GM21515 (cell line): ENCODE results near the gene PDE2A.
A peak's percentile ranks its signal among the peaks of the same experiment; 100 is the strongest.

Experiments used
- ATAC-seq: cut with Tn5 transposase; IDR thresholded peaks from one replicate; pipeline ENCODE4 v1.9.1; 2021; ENCODE audit not compliant: unreplicated experiment

PDE2A gene

DNA sequence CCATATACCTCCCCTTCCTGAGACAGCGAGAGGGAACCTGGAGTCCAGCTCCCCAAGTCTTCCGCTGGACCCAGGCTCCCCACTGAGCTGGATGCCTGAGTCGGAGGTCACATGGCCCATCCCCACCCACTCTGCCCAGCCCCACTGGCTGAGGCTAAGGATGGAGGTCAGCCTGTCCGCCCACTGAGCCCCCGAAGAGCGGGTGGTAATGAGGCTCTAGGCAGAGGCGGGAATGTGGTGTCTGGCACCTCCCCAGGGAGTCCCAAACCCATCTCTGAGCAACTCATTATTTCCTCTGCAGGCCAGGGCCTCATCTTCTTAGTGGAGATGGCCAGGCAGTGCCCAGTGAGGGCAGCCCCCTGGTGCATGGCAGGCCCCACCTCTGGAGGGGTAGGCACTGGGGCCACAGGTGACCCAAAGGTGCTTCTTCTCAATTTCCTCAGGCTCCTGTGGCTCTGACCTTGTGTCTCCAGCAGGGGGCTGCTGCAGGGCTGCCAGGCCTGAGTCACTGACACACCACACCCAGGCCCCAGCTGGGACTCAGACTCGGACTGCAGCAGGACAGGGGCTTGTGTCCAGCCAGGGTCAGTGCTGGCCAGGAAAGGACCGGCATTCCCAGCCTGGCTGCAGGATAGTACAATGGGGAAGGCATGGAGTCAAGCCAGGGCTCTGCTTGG is 10.2 kb upstream of the PDE2A start:
- ATAC-seq, result no peak

DNA sequence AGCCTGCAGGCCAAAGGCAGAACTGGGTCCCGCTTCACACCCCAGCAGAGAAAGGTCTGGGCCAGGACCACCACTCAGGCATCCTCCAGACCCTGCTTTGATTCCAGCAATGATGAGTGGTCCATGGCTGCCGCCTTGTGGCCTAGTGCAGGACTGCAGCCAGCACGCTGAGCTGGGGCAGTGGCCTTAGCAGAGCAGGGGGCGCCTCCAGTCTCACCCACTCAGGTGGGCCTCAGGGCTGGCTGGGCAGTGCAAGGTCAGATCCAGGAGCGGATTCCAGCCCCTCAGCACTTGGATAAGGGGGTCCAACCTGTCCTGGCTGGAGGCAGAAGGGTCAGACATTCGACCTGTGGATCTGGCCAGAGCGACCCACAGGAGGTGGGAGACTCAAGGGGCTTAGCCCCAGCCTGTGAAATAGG is 9.6 kb upstream of the PDE2A start:
- ATAC-seq, result no peak

DNA sequence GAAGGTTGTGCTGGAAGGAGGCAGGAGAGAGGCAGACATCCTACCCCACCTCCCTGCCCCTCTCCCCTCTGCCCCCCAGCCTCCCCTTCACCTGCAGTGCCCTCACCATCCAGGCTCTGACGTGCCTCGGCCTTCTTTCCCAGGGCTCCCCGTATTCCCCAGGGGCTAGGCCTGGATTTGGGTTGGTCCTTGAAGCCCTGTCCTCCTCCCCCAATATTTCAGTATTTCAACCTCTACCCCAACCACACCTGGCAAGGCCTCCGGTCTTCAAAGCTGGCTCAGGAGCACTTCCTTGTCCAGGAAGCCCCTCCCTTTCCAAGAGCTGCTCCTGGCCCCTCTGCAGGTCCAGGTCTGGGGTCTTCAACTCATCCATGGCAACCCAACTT is 8.6 kb upstream of the PDE2A start:
- no peak for ATAC-seq

DNA sequence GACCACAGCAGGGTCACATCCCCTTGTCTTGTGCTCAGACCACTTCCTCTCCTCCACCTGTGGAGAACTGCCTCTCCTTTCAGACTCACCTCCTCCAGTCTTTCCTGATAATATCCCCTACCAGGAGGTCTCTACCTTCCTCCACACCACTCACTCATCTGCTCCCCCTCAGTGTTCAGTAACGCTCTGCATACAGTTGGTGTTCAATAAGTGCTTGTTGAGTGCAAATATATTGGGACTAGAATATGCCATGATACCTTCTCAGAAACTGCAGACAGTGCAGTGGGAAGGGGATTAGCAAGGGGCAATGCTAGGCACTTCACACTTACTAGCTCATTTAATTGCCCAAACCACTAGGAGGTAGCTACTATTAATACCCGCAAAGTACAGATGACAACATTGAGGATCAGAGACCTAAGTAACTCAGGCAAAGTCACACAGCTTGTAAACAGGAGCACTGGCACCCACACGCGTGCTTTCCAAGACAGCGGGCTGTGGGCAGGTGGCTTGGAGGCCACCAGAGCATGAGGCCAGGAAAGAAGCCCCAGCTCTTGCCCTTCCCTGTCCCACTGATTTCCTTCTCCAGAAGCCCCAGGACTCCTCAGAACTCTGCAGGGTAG is 8.1 kb upstream of the PDE2A start:
- no peak for ATAC-seq

DNA sequence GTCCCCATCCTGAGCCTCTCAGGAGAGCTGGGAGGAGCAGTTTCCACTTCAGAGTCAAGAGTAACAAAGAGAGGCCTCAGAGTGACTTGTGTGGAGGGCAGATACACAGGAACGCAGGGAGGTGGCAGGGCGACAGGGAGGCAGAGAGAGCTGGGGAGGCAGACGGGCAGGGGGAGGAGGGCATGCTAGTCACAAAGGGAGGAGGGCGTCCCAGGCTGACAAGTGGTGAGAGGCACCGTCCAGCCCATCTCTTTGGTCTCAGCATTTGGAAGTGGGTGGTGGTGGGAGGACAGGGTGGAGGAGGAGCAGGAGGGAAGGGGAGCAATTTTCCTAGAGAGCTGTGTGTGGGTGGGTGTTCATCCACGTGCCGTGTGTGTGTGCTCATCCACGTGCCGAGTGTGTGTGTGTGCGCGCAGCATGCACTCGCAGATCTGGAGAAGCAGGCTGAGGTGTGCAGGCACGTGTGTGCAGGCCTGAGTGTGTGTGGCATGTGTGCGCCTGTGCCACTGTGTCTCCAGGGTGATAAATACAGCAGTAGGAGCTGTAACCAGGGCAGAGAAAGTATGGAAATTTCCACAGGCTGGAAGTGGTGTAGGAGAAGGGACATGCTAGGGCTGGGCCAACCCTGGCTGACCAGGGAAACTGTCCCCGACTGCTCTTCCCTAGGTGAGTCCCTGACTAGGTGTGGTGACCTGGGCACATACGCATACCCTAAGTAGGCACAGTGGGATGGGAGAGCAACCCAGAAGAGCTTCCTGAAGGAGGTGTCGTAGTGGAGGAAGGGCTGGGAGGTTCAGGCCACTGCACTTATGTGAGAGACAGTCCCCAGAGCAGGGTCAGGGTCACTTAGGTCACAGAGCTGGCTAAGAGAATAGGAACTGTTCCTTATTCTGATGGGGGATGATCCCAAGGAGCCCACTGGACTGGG is 7.3 kb upstream of the PDE2A start:
- no peak for ATAC-seq

DNA sequence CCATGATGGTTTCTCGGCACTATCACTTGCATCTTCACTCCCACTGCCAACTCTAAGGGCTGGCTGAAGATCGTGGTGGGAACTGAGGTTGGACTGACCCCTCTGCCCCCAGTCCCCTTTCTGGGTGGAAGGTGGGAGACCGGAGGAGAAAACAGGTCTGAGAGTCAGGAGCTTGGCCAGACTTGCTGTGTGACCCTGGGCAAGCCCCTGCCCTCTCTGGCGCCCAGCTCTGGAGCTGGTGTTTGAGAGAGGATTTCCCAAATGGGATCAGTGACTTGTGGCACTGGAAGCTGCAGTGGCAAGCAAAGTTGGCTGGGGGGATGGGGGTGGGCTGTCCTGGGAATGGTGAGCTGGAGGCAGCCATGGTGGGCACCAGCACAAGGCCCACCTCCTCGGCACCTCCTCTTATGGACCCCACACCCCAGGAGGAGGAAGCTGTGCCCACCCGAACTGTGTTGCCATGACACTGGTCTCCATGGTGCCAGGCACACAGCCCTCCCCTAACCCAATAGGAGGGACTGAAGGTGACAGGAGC is 6.5 kb upstream of the PDE2A start:
- ATAC-seq, result no peak

DNA sequence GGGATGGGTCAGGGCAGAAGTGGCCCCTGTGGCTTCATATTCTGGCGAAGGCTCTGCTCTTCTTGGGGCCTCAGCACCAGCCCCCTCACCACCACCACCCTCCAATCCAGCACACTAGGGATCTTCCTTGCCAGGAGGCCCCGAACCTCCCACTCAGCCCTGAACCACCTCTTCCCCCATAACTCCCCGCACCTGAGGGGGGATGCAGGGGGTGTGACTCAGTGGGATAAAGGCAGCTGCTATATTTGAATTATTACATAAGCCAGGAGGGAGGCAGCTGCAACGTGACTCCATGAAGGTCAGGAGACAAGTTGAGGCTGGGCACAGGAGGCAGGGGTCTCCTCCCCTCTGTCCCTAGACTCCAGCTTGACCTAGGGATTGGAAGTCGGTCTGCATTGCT is 5.6 kb upstream of the PDE2A start:
- no peak for ATAC-seq

DNA sequence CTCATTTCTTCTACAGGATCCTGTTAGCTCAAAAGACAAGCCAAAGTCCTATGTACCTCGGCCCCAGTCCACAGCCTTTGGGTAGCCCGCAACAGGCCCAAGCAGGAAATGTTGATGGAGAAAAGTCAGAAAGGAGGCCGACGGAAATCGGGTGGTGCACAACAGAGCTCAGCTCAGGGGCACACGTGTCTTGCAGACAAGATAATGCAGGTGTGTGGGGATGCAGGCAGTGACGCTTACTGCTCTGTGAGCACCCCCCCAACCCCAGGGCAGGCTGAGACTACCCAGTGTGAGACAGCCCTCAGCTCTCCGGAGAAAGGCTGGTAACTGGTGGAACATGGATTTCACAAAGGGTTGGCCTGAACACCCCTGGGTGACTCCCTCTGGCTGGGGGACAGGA is 4.3 kb upstream of the PDE2A start:
- no peak for ATAC-seq

DNA sequence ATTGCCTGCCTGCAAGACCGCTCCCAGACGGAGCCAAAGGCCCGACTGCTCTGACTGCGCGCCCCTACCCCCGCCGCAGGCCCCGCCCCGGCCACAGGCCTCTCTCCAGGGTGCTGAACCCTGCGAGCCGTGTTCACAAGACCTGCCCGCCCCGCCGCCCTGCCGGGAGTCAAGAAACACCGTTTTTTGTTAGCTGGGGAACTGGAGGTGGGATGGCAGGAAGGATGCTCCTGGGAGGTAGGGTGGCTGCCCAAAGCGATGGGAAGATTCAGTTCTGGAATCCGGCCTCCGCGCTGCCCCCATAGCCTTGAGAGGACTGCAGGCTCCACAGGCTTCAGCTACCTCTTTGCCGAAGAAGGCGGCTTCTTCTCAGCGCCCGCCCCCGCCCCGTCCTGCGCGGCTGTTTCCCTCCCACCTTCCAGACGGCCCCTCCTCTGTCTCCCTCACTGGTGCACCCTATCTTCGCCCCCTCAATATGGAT is 2.7 kb upstream of the PDE2A start:
- ATAC-seq, result no peak

DNA sequence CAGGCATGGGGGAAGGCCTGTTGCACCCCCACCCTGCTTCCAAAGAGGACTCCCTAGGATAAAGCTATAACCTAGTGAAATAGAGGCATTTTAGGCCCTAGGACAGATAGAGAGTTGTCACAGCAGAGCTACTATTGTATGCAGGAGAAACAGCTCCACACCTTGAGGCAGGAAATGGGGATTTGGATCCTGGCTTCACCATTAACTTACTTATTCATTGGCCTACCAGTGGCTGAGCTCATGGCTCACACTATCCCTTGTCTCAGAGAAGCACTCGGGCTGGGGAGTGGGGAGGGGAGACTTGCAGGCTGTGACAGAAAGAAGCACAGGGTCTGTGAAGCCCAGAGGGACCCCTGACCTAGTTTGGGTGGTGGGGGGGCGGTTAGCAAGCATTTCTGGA is 999 bp upstream of the PDE2A start:
- no peak for ATAC-seq

DNA sequence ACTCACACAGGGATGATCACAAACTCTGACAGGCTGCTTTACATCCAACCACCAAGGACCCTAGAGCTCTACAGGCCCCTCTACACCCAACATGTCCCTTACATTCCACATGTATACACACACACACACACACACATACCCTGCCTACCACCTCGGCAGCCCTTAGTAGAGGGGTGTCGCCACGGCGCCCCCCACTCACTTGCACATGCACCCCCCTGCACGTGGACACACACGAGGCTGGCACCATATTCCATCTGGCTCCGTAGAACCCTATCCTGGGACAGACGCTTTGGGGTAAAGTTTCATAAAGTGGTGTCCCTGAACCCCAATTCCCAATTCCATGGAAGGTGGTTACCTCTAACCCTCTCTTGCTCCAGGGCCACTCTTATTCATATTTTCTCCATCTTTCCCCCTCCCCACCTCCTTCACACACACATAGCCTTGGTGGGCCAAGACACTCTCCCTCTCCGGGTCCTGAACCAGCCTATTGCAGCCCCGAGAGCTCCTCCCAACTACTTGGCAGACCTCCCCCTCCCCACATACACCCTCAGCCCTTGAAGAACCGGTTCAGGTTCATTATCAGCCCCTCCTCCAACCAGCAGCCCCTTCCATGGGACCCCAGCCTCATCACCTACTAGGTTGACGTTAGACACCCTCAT is 809 bp downstream of the PDE2A start:
- ATAC-seq, result no peak

DNA sequence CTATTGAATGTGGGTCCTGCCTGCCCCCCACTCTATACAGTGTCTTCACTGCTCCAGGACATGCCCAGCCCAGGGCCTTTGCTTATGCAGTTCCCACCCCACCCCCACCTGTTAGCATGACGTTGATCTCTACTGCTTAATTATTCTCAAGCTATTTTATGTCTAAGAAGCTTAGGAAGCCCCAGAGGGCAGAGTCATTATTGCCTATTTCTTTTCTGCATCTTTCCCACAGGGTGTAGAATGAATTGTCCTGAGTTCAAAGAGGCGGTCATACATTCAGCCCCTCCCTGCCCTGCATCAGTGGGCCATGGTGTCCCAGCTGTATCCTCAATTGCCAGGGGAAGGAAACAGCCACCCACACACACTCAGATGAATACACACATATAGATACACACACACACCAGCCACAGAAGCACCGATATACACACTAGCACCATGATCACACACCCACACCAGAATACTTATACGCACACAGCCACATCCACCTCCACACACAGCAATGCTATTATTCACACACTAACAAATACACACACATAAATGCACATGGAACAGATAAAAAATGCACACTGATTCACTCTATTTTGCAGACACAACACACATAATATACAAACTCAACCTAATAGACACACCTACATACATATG is 1.5 kb downstream of the PDE2A start:
- ATAC-seq, result no peak

DNA sequence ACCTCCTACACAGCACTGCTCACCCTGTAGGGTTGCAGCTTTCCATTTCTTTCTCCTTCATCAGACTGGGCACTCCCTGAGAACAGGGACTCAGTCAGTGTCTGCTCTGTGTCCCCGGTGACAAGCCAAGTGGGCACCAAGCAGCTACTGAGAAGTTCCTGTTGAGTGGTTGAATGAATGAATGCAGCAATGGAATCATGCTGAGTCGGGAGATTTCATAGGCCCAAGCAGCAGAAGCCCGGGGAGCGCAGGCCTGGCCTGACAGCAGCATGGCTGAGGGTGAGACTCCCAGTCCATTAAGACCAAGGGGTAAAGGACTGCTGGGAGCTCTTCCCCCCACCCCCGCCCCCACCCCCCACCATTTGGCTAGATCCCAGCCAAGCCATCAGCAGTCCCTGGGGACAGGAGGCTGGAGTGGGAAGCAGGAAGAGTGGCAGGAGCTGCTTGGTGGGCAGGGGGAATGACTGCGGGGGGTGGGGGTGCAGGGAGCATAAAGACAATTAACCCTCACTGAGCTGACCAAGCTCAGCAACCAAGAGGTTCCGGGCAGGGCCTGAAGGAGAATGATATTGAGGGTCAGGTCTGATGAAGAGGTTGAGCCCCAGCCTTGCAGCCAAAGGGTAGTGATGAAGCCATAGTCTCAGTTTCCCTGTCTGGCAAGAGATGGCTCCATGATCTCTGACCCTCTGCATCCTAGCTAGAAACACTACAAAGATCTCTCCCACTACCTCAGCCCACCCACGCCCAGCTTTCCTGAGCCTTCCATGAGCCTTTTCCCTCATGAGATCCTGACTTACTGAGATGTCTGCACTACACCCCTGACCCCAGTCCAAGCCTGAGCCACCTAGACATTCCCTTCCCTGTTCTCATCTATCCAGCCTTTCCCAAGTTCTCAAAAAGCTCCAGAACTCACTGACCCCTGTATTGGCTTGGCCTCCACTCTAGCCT is 2.8 kb downstream of the PDE2A start:
- ATAC-seq, result no peak

DNA sequence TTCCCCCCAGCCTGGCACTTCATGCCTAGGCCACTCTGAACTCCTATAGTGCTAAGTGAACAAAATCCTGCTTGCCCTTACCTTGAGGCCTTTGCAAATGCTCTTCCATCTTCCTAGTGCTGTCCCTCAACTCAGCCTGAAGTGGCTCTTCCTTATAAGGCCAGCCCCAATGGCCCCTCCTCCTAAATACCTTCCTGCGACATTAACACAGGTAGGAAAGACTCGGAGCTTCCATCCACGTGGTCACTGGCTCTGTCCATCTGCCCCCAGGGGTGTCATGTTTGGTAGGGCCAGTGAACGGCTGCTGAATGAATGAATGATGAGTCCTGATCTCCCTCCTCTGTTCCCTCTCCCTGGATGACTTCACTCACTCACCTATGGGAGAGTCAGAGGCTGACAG is 4.2 kb downstream of the PDE2A start:
- ATAC-seq, result no peak

DNA sequence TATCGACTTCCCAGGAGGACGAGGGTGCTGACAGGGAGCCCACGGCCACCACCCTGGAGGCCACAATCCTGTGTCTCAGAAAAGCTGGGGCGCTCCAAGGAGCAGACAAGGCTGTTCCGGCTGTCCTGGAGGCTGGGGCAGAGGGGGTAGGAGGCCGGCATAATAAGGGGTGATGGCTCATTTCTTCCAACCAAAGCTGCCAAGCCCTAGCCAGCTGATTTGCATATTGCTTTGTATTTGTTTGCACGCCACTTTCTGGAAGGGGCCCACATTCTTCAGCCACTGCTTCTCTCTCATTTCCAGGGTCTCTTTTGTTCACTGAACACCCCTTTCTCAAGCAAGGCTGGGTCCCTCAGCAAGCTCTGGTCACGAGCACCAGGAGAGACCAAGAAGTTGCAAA is 4.7 kb downstream of the PDE2A start:
- no peak for ATAC-seq

DNA sequence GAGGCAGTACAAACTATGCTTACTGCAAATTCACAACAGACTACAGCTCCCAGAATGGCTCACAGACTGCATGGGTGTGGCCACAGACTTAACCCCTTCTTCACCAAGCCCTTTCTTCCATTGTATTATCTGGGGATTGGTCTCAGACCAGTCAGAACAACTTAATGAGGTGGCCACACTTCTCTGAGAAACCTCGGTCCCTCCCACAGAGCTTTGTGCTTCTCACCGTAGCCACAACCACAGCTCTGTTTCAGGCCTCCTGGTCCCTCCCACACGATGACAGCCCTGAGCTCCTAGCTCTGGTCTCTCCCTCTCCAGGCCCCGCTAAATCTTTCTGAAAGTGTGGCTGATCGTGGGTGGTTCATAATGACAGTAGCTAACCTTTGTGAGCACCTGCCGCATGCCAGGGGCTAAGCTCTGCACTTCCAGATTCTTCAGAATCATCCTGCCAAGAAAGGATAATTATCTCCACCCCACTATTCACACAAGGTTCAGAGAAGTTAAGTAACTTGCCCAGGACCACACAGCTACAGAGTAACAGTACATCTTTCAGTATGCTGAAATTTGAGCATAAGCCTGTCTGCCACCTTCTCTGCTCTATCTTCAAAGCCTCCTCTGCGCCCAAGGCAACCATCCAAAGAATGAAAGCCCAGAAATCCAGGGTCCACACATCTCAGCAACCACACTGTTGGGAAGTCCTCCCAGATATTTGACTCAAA is 5.4 kb downstream of the PDE2A start:
- ATAC-seq, result peak; percentile 86

DNA sequence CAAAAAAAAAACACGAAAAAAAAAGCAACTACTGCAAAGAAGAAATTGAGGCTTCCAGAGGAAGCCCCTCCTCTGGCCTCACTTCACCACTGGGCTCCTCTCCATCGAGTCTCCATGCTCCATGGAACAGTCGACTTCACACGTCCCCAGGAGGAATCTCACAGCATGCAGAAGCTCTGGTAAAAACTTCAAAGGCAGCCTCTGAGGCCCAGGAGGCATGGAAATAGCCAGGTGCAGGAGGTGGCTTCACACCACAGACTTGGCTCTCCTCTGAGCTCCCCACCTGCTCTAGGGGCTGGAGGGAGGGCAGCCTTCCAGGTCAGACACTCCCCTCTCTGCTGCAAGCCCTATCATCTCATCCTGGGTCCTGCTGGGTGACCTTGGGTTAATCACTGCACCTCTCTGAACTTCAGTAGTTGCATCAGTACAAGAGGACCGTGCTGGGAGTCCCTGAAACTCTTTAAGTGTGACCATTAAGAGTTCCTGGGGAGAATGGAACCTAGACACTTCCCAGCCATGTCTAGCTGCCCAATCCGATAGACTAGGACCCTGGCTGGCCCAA is 8.2 kb downstream of the PDE2A start:
- no peak for ATAC-seq

DNA sequence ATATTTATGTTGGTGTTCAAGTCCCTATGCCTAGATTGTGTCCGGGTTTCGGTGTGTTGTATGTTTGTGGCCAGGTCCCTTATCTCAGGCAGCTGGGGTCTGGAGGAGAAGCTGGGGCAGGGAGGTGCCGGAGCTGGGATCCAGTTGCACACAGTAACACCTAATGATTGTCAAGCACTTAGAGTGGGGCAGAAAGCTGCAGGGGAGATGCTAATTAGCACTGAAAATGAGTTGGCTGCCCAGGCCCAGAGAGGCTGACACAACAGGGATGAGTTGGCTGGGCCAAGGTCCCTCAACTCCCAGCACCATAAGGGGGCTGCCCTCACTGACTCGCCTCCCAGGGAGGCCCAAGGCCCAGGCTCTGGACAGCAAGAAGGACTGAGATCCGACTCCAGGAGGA is 12.2 kb downstream of the PDE2A start:
- no peak for ATAC-seq

DNA sequence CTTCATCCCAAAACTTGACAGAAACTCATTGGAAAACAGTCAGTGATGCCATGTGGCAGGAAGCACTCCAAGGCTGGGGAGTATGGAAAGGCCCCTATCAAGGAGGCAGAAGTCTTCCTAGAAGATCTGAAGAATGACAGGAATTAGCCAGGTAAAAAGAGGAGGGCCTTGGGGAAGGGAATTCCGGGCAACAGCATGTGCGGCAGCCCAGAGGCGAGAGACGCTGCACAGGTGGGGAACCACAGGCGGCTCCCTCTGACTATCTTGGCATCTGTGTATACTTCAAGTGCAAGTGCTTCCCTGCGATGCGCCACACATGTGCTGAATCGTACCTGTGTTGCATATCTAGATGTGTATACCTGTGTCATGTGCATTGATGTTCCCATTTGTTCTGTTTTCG is 12.7 kb downstream of the PDE2A start:
- no peak for ATAC-seq
